SK-N-MC (cell line): Measurements from ENCODE around the gene PTPRA.
A peak's percentile ranks its signal among the peaks of the same experiment; 100 is the strongest.

Experiments used
- DNase-seq: peaks from one replicate; pipeline ENCODE4 v3.0.0-alpha.2; 2011; ENCODE audit warnings: low read depth, low spot score
- H3K27ac ChIP-seq: fragments of 200-600 bp; sonication (generic); 2 replicates; pipeline ENCODE4 v1.5.1; 2016; ENCODE audit warnings: mixed run types
- H3K36me3 ChIP-seq: fragments of 200-600 bp; sonication (generic); 2 replicates; pipeline ENCODE4 v1.6.1; 2017; ENCODE audit warnings: antibody characterized with exemption, low read length, mixed read lengths; ENCODE audit not compliant: insufficient read depth
- H3K4me3 ChIP-seq: fragments of 200-600 bp; sonication (generic); 2 replicates; pipeline ENCODE4 v1.5.1; 2016
- H3K9ac ChIP-seq: fragments of 200-600 bp; sonication (generic); 2 replicates; pipeline ENCODE4 v1.8.0; 2017; ENCODE audit warnings: mixed run types, mixed read lengths; ENCODE audit not compliant: insufficient read length
- H3K9me3 ChIP-seq: fragments of 200-600 bp; sonication (generic); 2 replicates; pipeline ENCODE4 v1.6.1; 2017; ENCODE audit warnings: low read depth, mild to moderate bottlenecking, antibody characterized with exemption, low read length, moderate library complexity, mixed read lengths
- EZH2 ChIP-seq: fragments of 200-600 bp; sonication (generic); IDR thresholded peaks from one replicate; pipeline ENCODE4 v1.6.1; 2017; ENCODE audit warnings: antibody characterized with exemption
- FOXP2 ChIP-seq: optimal IDR thresholded peaks from 2 replicates; pipeline ENCODE3; 2011; ENCODE audit warnings: mild to moderate bottlenecking, moderate library complexity; ENCODE audit not compliant: insufficient read depth; ENCODE audit errors: extremely low read length, control extremely low read depth
- POLR2AphosphoS5 ChIP-seq: IDR thresholded peaks from 2 replicates; pipeline ENCODE4 v1.6.1; 2012; ENCODE audit warnings: mild to moderate bottlenecking, low read depth, low read length, borderline replicate concordance

PTPRA gene

DNA sequence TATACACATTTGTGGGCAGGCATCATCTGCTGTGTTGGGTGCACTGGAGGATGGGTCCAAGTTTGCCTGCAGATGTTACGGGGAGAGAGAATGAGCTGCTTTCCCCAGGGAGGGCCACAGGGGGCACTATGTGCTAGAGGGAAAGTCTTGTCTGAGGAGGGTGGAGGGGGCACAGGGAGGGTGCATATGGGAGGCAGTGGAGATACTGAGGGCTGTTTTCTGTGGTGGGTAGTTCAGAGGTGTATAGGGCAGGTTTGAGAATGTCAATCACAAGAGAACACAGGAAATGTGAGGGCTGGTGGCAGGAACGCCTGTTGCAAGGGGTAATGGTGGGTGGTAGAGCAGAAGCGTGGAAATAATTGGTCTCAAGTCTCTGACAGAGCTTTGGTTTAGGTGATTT is 7.7 kb upstream of the PTPRA start:
- no peak for DNase-seq
- no peak overlapping the region for H3K4me3 ChIP-seq
- TF ChIP-seq FOXP2, result no peak
- no peak for TF ChIP-seq EZH2
- TF ChIP-seq POLR2AphosphoS5, result no peak

DNA sequence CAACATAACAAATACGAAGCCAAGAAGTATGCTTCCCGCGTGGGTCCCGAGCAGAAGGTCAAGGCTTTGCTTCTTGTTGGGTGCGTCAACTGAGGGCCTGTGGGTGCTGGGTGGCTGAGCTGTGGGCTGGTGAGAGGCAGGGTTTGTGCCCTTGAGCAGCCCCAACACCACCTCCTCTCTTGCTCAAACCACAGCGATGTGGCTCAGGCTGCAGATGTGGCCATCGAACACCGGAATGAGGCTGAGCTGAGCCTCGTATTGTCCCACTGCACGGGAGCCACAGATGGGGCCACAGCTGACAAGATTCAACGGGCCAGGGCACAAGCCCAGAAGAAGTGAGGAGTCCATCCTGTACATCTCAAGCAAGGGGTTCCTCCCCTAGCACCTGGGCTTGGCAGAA is 7.0 kb upstream of the PTPRA start:
- H3K27ac ChIP-seq, result no peak overlapping the region
- H3K9ac ChIP-seq, result no peak overlapping the region
- TF ChIP-seq POLR2AphosphoS5, result no peak
- TF ChIP-seq FOXP2, result no peak
- TF ChIP-seq EZH2, result no peak
- no peaks in the 10 kb centered on the region for H3K9me3 ChIP-seq
- H3K36me3 ChIP-seq, result peaks cover 2% of the 10 kb centered on the region; the same call in 1 of the 2 replicates
- H3K4me3 ChIP-seq, result no peak overlapping the region
- DNase-seq, result no peak

More for the DNA sequence above, 7.7 kb upstream of the PTPRA start:
- H3K9me3 ChIP-seq, result no peaks in the 10 kb centered on the region
- H3K9ac ChIP-seq, result no peak overlapping the region
- H3K36me3 ChIP-seq, result peaks cover 2% of the 10 kb centered on the region; the same call in 1 of the 2 replicates
- H3K27ac ChIP-seq, result no peak overlapping the region

DNA sequence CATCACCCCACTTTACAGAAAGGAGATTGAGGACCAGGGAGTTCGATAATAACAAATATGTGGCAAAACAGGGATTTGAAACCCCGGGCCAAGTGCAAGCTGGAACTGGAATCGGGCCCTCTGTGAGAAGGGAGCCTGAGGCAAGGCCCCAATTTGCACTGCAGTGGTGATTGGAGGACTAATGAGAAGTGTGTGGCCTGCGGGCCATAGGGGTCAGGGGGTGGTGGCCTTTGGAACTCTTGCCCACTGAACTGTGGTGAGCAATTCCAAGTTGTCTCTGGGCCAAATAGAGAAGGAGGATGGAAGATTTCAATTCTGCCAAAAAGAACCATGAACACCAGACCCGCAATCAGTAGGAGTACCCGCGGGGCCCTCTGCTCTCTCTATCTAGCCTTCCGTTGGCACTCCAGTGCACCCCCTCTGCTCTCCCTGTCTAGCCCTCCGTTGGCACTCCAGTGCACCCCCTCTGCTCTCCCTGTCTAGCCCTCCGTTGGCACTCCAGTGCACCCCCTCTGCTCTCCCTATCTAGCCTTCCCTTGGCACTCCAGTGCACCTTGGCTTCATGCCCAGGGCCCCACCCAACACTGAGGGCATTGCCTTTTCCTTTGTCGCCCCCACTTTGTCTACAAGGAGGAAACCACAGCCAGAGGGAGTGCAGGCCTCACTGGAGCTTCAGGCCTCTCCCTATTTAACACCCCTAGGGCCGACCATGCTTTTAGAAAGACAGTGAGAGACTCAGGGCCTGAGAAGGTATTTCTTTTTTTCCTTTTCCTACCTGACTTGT is 6.0 kb upstream of the PTPRA start:
- TF ChIP-seq EZH2 (no peak), POLR2AphosphoS5 (no peak), FOXP2 (no peak)
- H3K4me3 ChIP-seq, result no peak overlapping the region
- no peak for DNase-seq
- H3K36me3 ChIP-seq, result peaks cover 2% of the 10 kb centered on the region; the same call in 1 of the 2 replicates
- no peak overlapping the region for H3K9ac ChIP-seq
- H3K27ac ChIP-seq, result no peak overlapping the region
- H3K9me3 ChIP-seq, result no peaks in the 10 kb centered on the region

GRCh38 chr20:2869381-2869780 is 3.9 kb upstream of the PTPRA start:
- Histone ChIP-seq H3K36me3 (peaks cover 2% of the 10 kb centered on the region; the same call in 1 of the 2 replicates), H3K4me3 (no peak overlapping the region), H3K9ac (no peak overlapping the region), H3K9me3 (no peaks in the 10 kb centered on the region), H3K27ac (no peak overlapping the region; the same call in 1 of the 2 replicates)
- DNase-seq, result no peak
- TF ChIP-seq EZH2 (no peak), FOXP2 (no peak)

- no peak for DNase-seq
- Histone ChIP-seq H3K36me3 (no peaks in the 10 kb centered on the region; the same call in 1 of the 2 replicates), H3K27ac (no peak overlapping the region), H3K9me3 (no peaks in the 10 kb centered on the region), H3K9ac (no peak overlapping the region), H3K4me3 (no peak overlapping the region)
- TF ChIP-seq EZH2 (no peak), FOXP2 (no peak), POLR2AphosphoS5 (no peak)
These were observed 2.2 kb upstream of the PTPRA start for GRCh38 chr20:2871111-2871465.

DNA sequence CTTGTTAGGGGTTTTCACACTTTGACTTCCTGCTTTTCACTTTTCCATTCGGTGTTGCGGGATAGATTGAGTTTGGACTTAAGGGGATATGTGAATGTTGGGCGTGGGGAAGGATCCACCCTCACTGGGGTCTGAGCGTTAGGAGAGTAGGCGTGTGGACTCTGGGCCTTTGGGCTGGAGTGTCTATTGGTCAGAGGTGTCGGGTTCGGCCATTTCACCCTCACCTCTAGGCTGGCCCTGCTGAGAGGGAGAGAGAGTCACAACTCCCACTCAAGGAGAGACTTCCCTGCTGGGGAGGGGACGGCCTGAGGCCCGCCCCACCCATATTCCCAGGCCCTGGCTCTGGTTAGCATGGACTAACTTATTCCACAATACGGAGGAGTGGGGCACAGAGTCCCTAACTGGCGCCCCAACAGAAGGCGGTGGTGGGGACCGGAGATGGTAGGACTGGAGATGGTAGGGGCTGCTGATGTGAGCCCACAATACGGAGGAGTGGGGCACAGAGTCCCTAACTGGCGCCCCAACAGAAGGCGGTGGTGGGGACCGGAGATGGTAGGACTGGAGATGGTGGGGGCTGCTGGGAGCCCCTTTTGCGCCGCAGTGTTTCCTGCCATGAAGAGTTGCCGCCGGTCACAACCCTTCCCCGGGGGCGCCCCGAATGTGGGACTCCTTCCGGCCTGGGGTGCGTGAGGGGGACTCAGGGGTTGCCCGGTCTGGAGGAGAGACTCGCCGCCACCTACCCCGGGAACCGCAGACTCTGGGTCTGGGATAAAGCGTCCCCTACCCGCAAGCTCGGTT is 1.4 kb upstream of the PTPRA start:
- DNase-seq, result no peak
- Histone ChIP-seq H3K27ac (no peak overlapping the region), H3K36me3 (peaks cover 2% of the 10 kb centered on the region; the same call in 1 of the 2 replicates), H3K9me3 (no peaks in the 10 kb centered on the region), H3K4me3 (no peak overlapping the region; the same call in 1 of the 2 replicates), H3K9ac (no peak overlapping the region)
- TF ChIP-seq FOXP2, result no peak
- no peak for TF ChIP-seq POLR2AphosphoS5
- TF ChIP-seq EZH2, result no peak

DNA sequence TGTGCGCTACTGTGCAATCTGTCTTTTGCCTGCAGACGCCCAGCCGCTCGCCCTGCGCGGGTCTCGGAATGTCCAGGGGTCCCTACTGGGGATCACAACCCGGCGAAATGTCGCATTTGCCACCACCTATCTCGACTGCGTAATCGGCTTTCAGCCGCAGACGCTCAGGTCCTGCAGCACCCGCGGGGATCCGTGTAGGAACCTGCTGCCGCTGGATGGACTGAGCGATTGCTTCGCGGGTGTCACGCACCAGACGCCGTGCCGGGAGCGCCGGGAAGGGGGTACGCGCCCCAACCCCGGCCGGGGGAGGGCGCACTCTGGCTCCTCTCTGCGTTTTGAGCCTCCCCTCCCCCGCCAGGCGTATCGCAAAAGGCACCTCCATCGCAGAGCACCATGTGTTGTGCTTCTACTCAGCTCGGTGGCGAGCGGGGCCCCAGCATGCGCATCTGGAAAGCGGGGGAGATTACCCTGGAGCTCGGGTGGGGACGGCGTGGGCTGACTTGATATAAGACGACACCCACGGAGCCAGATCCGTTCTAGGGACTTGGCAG is 747 bp upstream of the PTPRA start:
- DNase-seq, result no peak
- no peaks in the 10 kb centered on the region for H3K9me3 ChIP-seq
- peak overlapping the region; percentile 65 for H3K9ac ChIP-seq
- peak overlapping the region; percentile 99 for H3K4me3 ChIP-seq
- TF ChIP-seq FOXP2 (no peak), POLR2AphosphoS5 (no peak), EZH2 (no peak)
- H3K36me3 ChIP-seq, result peaks cover 9% of the 10 kb centered on the region; the same call in 1 of the 2 replicates
- no peak overlapping the region; the same call in 1 of the 2 replicates for H3K27ac ChIP-seq

- Histone ChIP-seq H3K9me3 (no peaks in the 10 kb centered on the region), H3K36me3 (peaks cover 9% of the 10 kb centered on the region; the same call in 1 of the 2 replicates), H3K4me3 (peak overlapping the region; percentile 99), H3K27ac (no peak overlapping the region), H3K9ac (peak overlapping the region; percentile 89)
- DNase-seq, result no peak
- TF ChIP-seq EZH2 (no peak), POLR2AphosphoS5 (no peak), FOXP2 (no peak)
These were observed 413 bp downstream of the PTPRA start for GRCh38 chr20:2873747-2874041.
